OCI-LY7 (cell line): ENCODE results near the gene LSM4. TPM values are rescaled to one million over a fixed set of nuclear protein-coding genes. Genes with fewer than 3 reads are reported as not detected.

Experiments used
- BruUV-seq: library from RNA; stranded (reverse); fragments of 400-500 nt; replicated peaks from 2 replicates; lab custom pipeline; 2021; lab: Mats Ljungman, UMichigan
- CTCF ChIA-PET: fragments of 300-600 bp; sonication (Branson Sonifier 250); formaldehyde crosslinking; loops from one replicate; lab custom pipeline; 2022; ENCODE audit warnings: antibody characterized with exemption; ENCODE audit not compliant: unreplicated experiment; lab: Charles Lee
- POLR2A ChIA-PET: fragments of 300-600 bp; sonication (Branson Sonifier 250); formaldehyde crosslinking; loops from one replicate; lab custom pipeline; 2022; ENCODE audit warnings: antibody characterized with exemption; lab: Charles Lee
- DNase-seq: peaks from one replicate; pipeline ENCODE4 v3.0.0-alpha.2; 2015; ENCODE audit warnings: low spot score
- H2AFZ ChIP-seq: fragments of 200-600 bp; sonication (generic), shearing (Covaris generic); 2 replicates; pipeline ENCODE4 v1.6.1; 2014; ENCODE audit warnings: mild to moderate bottlenecking, antibody characterized with exemption, low read length, moderate library complexity
- H3K27ac ChIP-seq: fragments of 200-600 bp; sonication (generic); 2 replicates; pipeline ENCODE4 v1.5.1; 2014; ENCODE audit warnings: mixed run types, low read depth, mild to moderate bottlenecking, moderate library complexity, low read length, inconsistent platforms; ENCODE audit not compliant: poor library complexity, severe bottlenecking
- H3K36me3 ChIP-seq: fragments of 200-600 bp; sonication (generic); 2 replicates; pipeline ENCODE4 v1.6.1; 2014; ENCODE audit warnings: mild to moderate bottlenecking, antibody characterized with exemption, low read length, moderate library complexity, mixed read lengths; ENCODE audit not compliant: insufficient read depth
- H3K4me1 ChIP-seq: fragments of 200-600 bp; sonication (generic); 2 replicates; pipeline ENCODE4 v1.5.1; 2014; ENCODE audit warnings: mild to moderate bottlenecking, low read length; ENCODE audit not compliant: insufficient read depth, poor library complexity, severe bottlenecking
- H3K4me2 ChIP-seq: fragments of 200-600 bp; sonication (generic); 2 replicates; pipeline ENCODE4 v1.6.1; 2014; ENCODE audit warnings: mild to moderate bottlenecking, low read length
- H3K4me3 ChIP-seq: fragments of 200-600 bp; sonication (generic); 2 replicates; pipeline ENCODE4 v1.5.1; 2014; ENCODE audit warnings: mild to moderate bottlenecking, low read depth, low read length; ENCODE audit not compliant: poor library complexity, severe bottlenecking
- H3K79me2 ChIP-seq: fragments of 200-600 bp; sonication (generic); 2 replicates; pipeline ENCODE4 v1.6.1; 2016; ENCODE audit warnings: low read depth, mild to moderate bottlenecking, low read length, moderate library complexity, mixed read lengths; ENCODE audit not compliant: insufficient read depth
- H3K9me2 ChIP-seq: fragments of 200-600 bp; sonication (generic); 2 replicates; pipeline ENCODE4 v1.6.1; 2016; ENCODE audit warnings: mild to moderate bottlenecking, low read length, mixed read lengths; ENCODE audit not compliant: insufficient read depth
- H3K9me3 ChIP-seq: fragments of 200-600 bp; sonication (generic); 2 replicates; pipeline ENCODE4 v1.6.1; 2014; ENCODE audit warnings: mild to moderate bottlenecking, mixed run types, low read length, mixed read lengths
- H4K20me1 ChIP-seq: fragments of 200-600 bp; sonication (generic); 2 replicates; pipeline ENCODE4 v1.6.1; 2014; ENCODE audit warnings: mild to moderate bottlenecking, antibody characterized with exemption, low read length, moderate library complexity, mixed read lengths; ENCODE audit not compliant: insufficient read depth
- EZH2phosphoT487 ChIP-seq: fragments of 200-600 bp; sonication (generic); IDR thresholded peaks from 2 replicates; pipeline ENCODE4 v1.6.1; 2018; ENCODE audit warnings: low read depth, borderline replicate concordance, mild to moderate bottlenecking, mixed run types, antibody characterized with exemption, low read length, moderate library complexity, mixed read lengths
- intact Hi-C: fragments of 100-400 bp; cut with micrococcal nuclease; formaldehyde crosslinking; loops from one replicate; pipeline ENCODE4 v1.10.0; 2022; ENCODE audit not compliant: unreplicated experiment
- total RNA-seq, 2 experiments: library from RNA; depleted of rRNA in 1 of 2; stranded (reverse); fragments of >200 nt in 1 of 2; shearing (Covaris generic) in 1 of 2; gene quantifications; 2 replicates each; pipeline ENCODE4 v1.2.3, GENCODE V29; 2014 to 2022
- TF ChIP-seq, protein P1 (sequence below): fragments of 200-600 bp; sonication (generic); conservative IDR thresholded peaks from 2 replicates; pipeline ENCODE4 v1.5.1; 2014; ENCODE audit warnings: mild to moderate bottlenecking, antibody characterized with exemption, low read length, moderate library complexity, mixed read lengths

LSM4 gene
- total RNA-seq, 2 experiments from 2014 or later = 232 to 451 TPM

GRCh38 chr19:18299654-18300053, 23.2 kb downstream of the LSM4 start:
- intact Hi-C loops = no loop called here
- no peak overlapping the region for H3K27ac ChIP-seq
- no peaks in the 10 kb centered on the region for H4K20me1 ChIP-seq
- no peak overlapping the region for H3K4me2 ChIP-seq
- H3K4me3 ChIP-seq = no peak overlapping the region
- no peaks in the 10 kb centered on the region for H3K9me3 ChIP-seq
- BruUV-seq = no TSS peak
- H3K9me2 ChIP-seq = no peaks in the 10 kb centered on the region
- no peak for TF ChIP-seq EZH2phosphoT487
- TF ChIP-seq, protein P1, sequence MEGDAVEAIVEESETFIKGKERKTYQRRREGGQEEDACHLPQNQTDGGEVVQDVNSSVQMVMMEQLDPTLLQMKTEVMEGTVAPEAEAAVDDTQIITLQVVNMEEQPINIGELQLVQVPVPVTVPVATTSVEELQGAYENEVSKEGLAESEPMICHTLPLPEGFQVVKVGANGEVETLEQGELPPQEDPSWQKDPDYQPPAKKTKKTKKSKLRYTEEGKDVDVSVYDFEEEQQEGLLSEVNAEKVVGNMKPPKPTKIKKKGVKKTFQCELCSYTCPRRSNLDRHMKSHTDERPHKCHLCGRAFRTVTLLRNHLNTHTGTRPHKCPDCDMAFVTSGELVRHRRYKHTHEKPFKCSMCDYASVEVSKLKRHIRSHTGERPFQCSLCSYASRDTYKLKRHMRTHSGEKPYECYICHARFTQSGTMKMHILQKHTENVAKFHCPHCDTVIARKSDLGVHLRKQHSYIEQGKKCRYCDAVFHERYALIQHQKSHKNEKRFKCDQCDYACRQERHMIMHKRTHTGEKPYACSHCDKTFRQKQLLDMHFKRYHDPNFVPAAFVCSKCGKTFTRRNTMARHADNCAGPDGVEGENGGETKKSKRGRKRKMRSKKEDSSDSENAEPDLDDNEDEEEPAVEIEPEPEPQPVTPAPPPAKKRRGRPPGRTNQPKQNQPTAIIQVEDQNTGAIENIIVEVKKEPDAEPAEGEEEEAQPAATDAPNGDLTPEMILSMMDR = no peak
- ChIA-PET POLR2A (interaction anchor here (0.6 kb wide), 1 partner anchor 9 kb away, joined by 3 read pairs; no protein-coding TSS in a partner anchor), CTCF (no interaction called here)
- no peak for DNase-seq
- no peak overlapping the region for H2AFZ ChIP-seq
- no peaks in the 10 kb centered on the region for H3K79me2 ChIP-seq
- peaks cover 31% of the 10 kb centered on the region for H3K4me1 ChIP-seq
- H3K36me3 ChIP-seq = no peaks in the 10 kb centered on the region

DNA sequence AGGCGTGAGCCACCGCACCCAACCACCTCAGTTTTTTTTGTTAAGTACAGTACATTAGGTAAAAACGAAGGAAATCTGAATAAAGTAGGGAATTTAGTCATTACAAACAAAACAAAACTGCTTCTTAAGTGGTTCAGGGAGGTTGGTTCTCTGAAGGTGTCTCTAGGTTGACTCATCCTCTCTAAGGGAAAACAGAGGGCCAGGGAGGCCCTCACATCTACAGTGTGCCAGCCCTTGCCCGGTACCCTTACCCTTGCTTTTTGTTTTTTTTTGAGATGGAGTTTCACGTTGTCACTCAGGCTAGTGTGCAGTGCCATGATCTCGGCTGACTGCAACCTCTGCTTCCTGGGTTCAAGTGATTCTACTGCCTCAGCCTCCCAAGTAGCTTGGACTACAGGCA, 24.3 kb downstream of the LSM4 start:
- H3K4me2 ChIP-seq = no peak overlapping the region
- ChIA-PET CTCF (no interaction called here), POLR2A (no interaction called here)
- DNase-seq = no peak
- no TSS peak for BruUV-seq
- H3K9me3 ChIP-seq = no peaks in the 10 kb centered on the region
- H3K4me3 ChIP-seq = no peak overlapping the region
- intact Hi-C loops = no loop called here
- peaks cover 31% of the 10 kb centered on the region for H3K4me1 ChIP-seq
- no peaks in the 10 kb centered on the region for H3K79me2 ChIP-seq
- no peaks in the 10 kb centered on the region for H3K36me3 ChIP-seq
- TF ChIP-seq, protein P1 = no peak
- no peak for TF ChIP-seq EZH2phosphoT487
- no peaks in the 10 kb centered on the region for H4K20me1 ChIP-seq
- H2AFZ ChIP-seq = no peak overlapping the region
- no peak overlapping the region for H3K27ac ChIP-seq
- H3K9me2 ChIP-seq = no peaks in the 10 kb centered on the region

DNA sequence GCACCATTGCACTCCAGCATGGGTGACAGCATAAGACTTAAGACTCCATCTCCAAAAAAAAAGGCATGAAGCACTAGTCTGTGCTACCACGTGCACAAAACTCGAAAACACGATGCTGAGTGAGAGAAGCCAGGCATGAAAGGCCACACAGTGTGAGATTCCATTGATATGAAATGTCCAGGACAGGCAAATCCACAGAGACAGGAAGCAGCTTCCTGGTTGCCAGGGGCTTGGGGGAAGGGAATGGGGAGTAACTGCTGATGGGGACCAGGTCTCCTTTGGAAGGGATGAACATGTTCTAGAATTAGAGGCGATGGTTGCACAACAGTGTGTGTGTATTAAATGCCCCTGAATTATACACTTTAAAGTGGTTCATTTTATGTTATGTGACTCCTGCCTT, 25.6 kb downstream of the LSM4 start:
- ChIA-PET CTCF (no interaction called here), POLR2A (no interaction called here)
- Histone ChIP-seq H2AFZ (no peak overlapping the region), H3K4me1 (peaks cover 31% of the 10 kb centered on the region), H3K4me3 (no peak overlapping the region), H3K27ac (no peak overlapping the region), H3K36me3 (no peaks in the 10 kb centered on the region), H3K4me2 (no peak overlapping the region), H3K9me3 (no peaks in the 10 kb centered on the region), H3K9me2 (no peaks in the 10 kb centered on the region), H4K20me1 (no peaks in the 10 kb centered on the region), H3K79me2 (no peaks in the 10 kb centered on the region)
- TF ChIP-seq, protein P1 = no peak
- no peak for TF ChIP-seq EZH2phosphoT487
- DNase-seq = no peak
- no TSS peak for BruUV-seq
- intact Hi-C loops = no loop called here
